Mesenchymal stem cell (in vitro differentiated cells and primary cell): ENCODE data around the gene EEF2K.

ENCODE experiments used
- DNase-seq: peaks from one replicate; pipeline ENCODE4 v3.0.0-alpha.2; 2013
- H2AFZ ChIP-seq: one replicate; pipeline ENCODE4 v1.6.1; 2013; ENCODE audit warnings: low read depth, mild to moderate bottlenecking, control low read depth, inconsistent platforms, low read length, moderate library complexity
- H2AK5ac ChIP-seq: 2 replicates; pipeline ENCODE4 v1.6.1; 2013; ENCODE audit warnings: low read length, moderate library complexity, mild to moderate bottlenecking, inconsistent platforms; ENCODE audit not compliant: severe bottlenecking
- H2BK120ac ChIP-seq: one replicate; pipeline ENCODE4 v1.6.1; 2013; ENCODE audit warnings: low read depth, mild to moderate bottlenecking, inconsistent platforms, low read length, moderate library complexity
- H2BK12ac ChIP-seq, 2 experiments: one replicate each; pipeline ENCODE4 v1.6.1; 2013; ENCODE audit warnings: inconsistent platforms in 2 of 2, low read length in 2 of 2, mild to moderate bottlenecking in 2 of 2, moderate library complexity in 2 of 2, control low read depth in 1 of 2
- H2BK15ac ChIP-seq: one replicate; pipeline ENCODE4 v1.6.1; 2013; ENCODE audit warnings: mild to moderate bottlenecking, low read depth, inconsistent platforms; ENCODE audit not compliant: poor library complexity, severe bottlenecking
- H2BK5ac ChIP-seq: 2 replicates; pipeline ENCODE4 v1.6.1; 2013; ENCODE audit warnings: low read depth, mild to moderate bottlenecking, low read length, control low read depth, inconsistent platforms; ENCODE audit not compliant: poor library complexity, severe bottlenecking
- H3K14ac ChIP-seq, 2 experiments: one replicate each; pipeline ENCODE4 v1.6.1; 2013; ENCODE audit warnings: inconsistent platforms in 2 of 2, low read length in 2 of 2, control low read depth in 1 of 2, mild to moderate bottlenecking in 1 of 2, moderate library complexity in 1 of 2
- H3K18ac ChIP-seq, 2 experiments: one replicate each; pipeline ENCODE4 v1.6.1; 2013; ENCODE audit warnings: inconsistent platforms in 2 of 2, low read length in 2 of 2, control low read depth in 1 of 2, low read depth in 1 of 2, mild to moderate bottlenecking in 1 of 2
- H3K23ac ChIP-seq, 2 experiments: one replicate each; pipeline ENCODE4 v1.6.1; 2013; ENCODE audit warnings: inconsistent platforms in 2 of 2, low read length in 2 of 2, mild to moderate bottlenecking in 2 of 2, moderate library complexity in 2 of 2, control low read depth in 1 of 2
- H3K27ac ChIP-seq: 2 replicates; pipeline ENCODE4 v1.5.1; 2013; ENCODE audit warnings: mild to moderate bottlenecking, moderate library complexity, low read length, control low read depth, inconsistent platforms; ENCODE audit not compliant: poor library complexity, severe bottlenecking
- H3K27me3 ChIP-seq, 2 experiments: 2 replicates each; pipeline versions ENCODE4 v1.6.1 to v1.7.0; 2013; ENCODE audit warnings: low read length in 2 of 2, mild to moderate bottlenecking in 2 of 2, moderate library complexity in 2 of 2, control low read depth in 1 of 2, inconsistent platforms in 1 of 2; ENCODE audit not compliant: control insufficient read depth in 1 of 2, insufficient read depth in 1 of 2
- H3K36me3 ChIP-seq, 2 experiments: 2 replicates each; pipeline versions ENCODE4 v1.6.1 to v1.7.0; 2013; ENCODE audit warnings: low read length in 2 of 2, control low read depth in 1 of 2, inconsistent platforms in 1 of 2, low read depth in 1 of 2, mild to moderate bottlenecking in 1 of 2; ENCODE audit not compliant: insufficient read depth in 2 of 2, control insufficient read depth in 1 of 2
- H3K4ac ChIP-seq, 2 experiments: one replicate each; pipeline ENCODE4 v1.6.1; 2013; ENCODE audit warnings: inconsistent platforms in 2 of 2, low read length in 2 of 2, mild to moderate bottlenecking in 2 of 2, moderate library complexity in 2 of 2, control low read depth in 1 of 2, low read depth in 1 of 2
- H3K4me1 ChIP-seq: 2 replicates; pipeline ENCODE4 v1.6.1; 2013; ENCODE audit warnings: low read depth, low read length, control low read depth; ENCODE audit not compliant: control insufficient read depth, insufficient read depth
- H3K4me2 ChIP-seq: 2 replicates; pipeline ENCODE4 v1.6.1; 2013; ENCODE audit warnings: low read length, mild to moderate bottlenecking, inconsistent platforms; ENCODE audit not compliant: poor library complexity, severe bottlenecking
- H3K4me3 ChIP-seq, 2 experiments: 2 replicates each; pipeline versions ENCODE4 v1.5.1 to v1.7.0; 2013; ENCODE audit warnings: low read length in 2 of 2, mild to moderate bottlenecking in 2 of 2, control low read depth in 1 of 2, low read depth in 1 of 2; ENCODE audit not compliant: insufficient read depth in 1 of 2
- H3K79me1 ChIP-seq: replicated peaks from 2 replicates; pipeline ENCODE4 v1.6.1; 2013; ENCODE audit warnings: mild to moderate bottlenecking, control low read depth, low read length, inconsistent platforms; ENCODE audit not compliant: poor library complexity, severe bottlenecking
- H3K9ac ChIP-seq: 2 replicates; pipeline ENCODE4 v1.7.0; 2013; ENCODE audit warnings: mild to moderate bottlenecking, low read length, moderate library complexity
- H3K9me3 ChIP-seq: 2 replicates; pipeline ENCODE4 v1.7.0; 2013; ENCODE audit warnings: mild to moderate bottlenecking, low read length; ENCODE audit not compliant: control insufficient read depth
- H4K8ac ChIP-seq: one replicate; pipeline ENCODE4 v1.6.1; 2013; ENCODE audit warnings: inconsistent platforms, mild to moderate bottlenecking, low read length, moderate library complexity
- H4K91ac ChIP-seq: one replicate; pipeline ENCODE4 v1.6.1; 2013; ENCODE audit warnings: mild to moderate bottlenecking, low read length, inconsistent platforms
- WGBS: methylation state at CpG from one replicate; pipeline ENCODE4 v1.1.7; 2013; ENCODE audit warnings: mixed read lengths; 5-methylcytosine and 5-hydroxymethylcytosine counted together

The EEF2K gene

GRCh38 chr16:22262460-22262859, 56.4 kb downstream of the EEF2K start:
- H3K23ac ChIP-seq = no peak overlapping the region
- H3K27me3 ChIP-seq = no peaks in the 10 kb centered on the region
- H3K36me3 ChIP-seq = peaks cover 61 to 89% of the 10 kb centered on the region in 2 experiments
- DNase-seq = peak; percentile 6
- peak overlapping the region; percentile 48 for H3K9ac ChIP-seq
- H3K4me2 ChIP-seq = no peak overlapping the region
- H3K4ac ChIP-seq = no peak overlapping the region
- H4K8ac ChIP-seq = peak overlapping the region; percentile 40
- H2BK5ac ChIP-seq = no peak overlapping the region
- 61% methylated on average over 4 of the region's 4 CpGs for WGBS
- no peaks in the 10 kb centered on the region for H3K4me1 ChIP-seq
- no peak overlapping the region for H3K14ac ChIP-seq
- H2AK5ac ChIP-seq = no peak overlapping the region
- no peak overlapping the region for H3K18ac ChIP-seq
- no peaks in the 10 kb centered on the region for H3K9me3 ChIP-seq
- no peak overlapping the region for H3K27ac ChIP-seq
- peak overlapping the region; percentile 35 for H4K91ac ChIP-seq
- H3K79me1 ChIP-seq = peaks cover 2% of the 10 kb centered on the region
- H2BK120ac ChIP-seq = no peak overlapping the region
- no peak overlapping the region for H3K4me3 ChIP-seq
- H2BK12ac ChIP-seq = no peak overlapping the region
- no peak overlapping the region for H2BK15ac ChIP-seq
- H2AFZ ChIP-seq = no peak overlapping the region

- 92% methylated on average over 7 of the region's 7 CpGs for WGBS
- no peak overlapping the region for H2AK5ac ChIP-seq
- H3K9ac ChIP-seq = no peak overlapping the region
Observed at GRCh38 chr16:22264786-22265185, 58.7 kb downstream of the EEF2K start.

GRCh38 chr16:22265351-22265750, 59.3 kb downstream of the EEF2K start:
- no peak overlapping the region for H2BK15ac ChIP-seq
- H3K79me1 ChIP-seq = peaks cover 2% of the 10 kb centered on the region
- H3K9ac ChIP-seq = no peak overlapping the region
- H2AK5ac ChIP-seq = no peak overlapping the region
- H3K9me3 ChIP-seq = no peaks in the 10 kb centered on the region
- no peak overlapping the region for H2BK120ac ChIP-seq
- H3K27me3 ChIP-seq = no peaks in the 10 kb centered on the region
- WGBS = 96% methylated on average over 5 of the region's 5 CpGs
- no peak overlapping the region for H4K8ac ChIP-seq
- no peak for DNase-seq
- H2BK12ac ChIP-seq = no peak overlapping the region
- H3K4me3 ChIP-seq = no peak overlapping the region
- no peak overlapping the region for H3K23ac ChIP-seq
- no peak overlapping the region for H2BK5ac ChIP-seq
- H3K14ac ChIP-seq = no peak overlapping the region
- no peak overlapping the region for H3K18ac ChIP-seq
- no peak overlapping the region for H3K4ac ChIP-seq
- no peaks in the 10 kb centered on the region for H3K4me1 ChIP-seq
- peaks cover 51 to 84% of the 10 kb centered on the region in 2 experiments for H3K36me3 ChIP-seq
- H4K91ac ChIP-seq = no peak overlapping the region
- H3K27ac ChIP-seq = no peak overlapping the region
- H3K4me2 ChIP-seq = no peak overlapping the region
- H2AFZ ChIP-seq = no peak overlapping the region

More at GRCh38 chr16:22264786-22265185, 58.7 kb downstream of the EEF2K start:
- H3K9me3 ChIP-seq = no peaks in the 10 kb centered on the region
- no peak overlapping the region for H2BK12ac ChIP-seq
- H3K36me3 ChIP-seq = peaks cover 57 to 86% of the 10 kb centered on the region in 2 experiments
- no peak overlapping the region for H4K8ac ChIP-seq
- peaks cover 2% of the 10 kb centered on the region for H3K79me1 ChIP-seq
- no peak overlapping the region for H3K4ac ChIP-seq
- DNase-seq = no peak
- no peaks in the 10 kb centered on the region for H3K4me1 ChIP-seq
- H3K18ac ChIP-seq = no peak overlapping the region
- no peaks in the 10 kb centered on the region for H3K27me3 ChIP-seq
- no peak overlapping the region for H3K4me3 ChIP-seq
- H3K23ac ChIP-seq = no peak overlapping the region
- no peak overlapping the region for H4K91ac ChIP-seq
- H2BK120ac ChIP-seq = no peak overlapping the region
- no peak overlapping the region for H3K27ac ChIP-seq
- no peak overlapping the region for H2BK5ac ChIP-seq
- H2AFZ ChIP-seq = no peak overlapping the region
- no peak overlapping the region for H2BK15ac ChIP-seq
- no peak overlapping the region for H3K14ac ChIP-seq
- no peak overlapping the region for H3K4me2 ChIP-seq

- no peaks in the 10 kb centered on the region for H3K4me1 ChIP-seq
- no peaks in the 10 kb centered on the region for H3K9me3 ChIP-seq
- no peak overlapping the region for H2BK15ac ChIP-seq
- H2AK5ac ChIP-seq = no peak overlapping the region
- no peak overlapping the region for H3K4me3 ChIP-seq
- H2AFZ ChIP-seq = no peak overlapping the region
- H3K36me3 ChIP-seq = peaks cover 47 to 82% of the 10 kb centered on the region in 2 experiments
- no peak overlapping the region for H3K9ac ChIP-seq
- no peak overlapping the region for H4K8ac ChIP-seq
- no peaks in the 10 kb centered on the region for H3K27me3 ChIP-seq
- H4K91ac ChIP-seq = no peak overlapping the region
- peaks cover 2% of the 10 kb centered on the region for H3K79me1 ChIP-seq
- no peak overlapping the region for H2BK12ac ChIP-seq
- 97% methylated on average over 19 of the region's 19 CpGs for WGBS
- no peak overlapping the region for H2BK120ac ChIP-seq
- no peak overlapping the region for H3K4ac ChIP-seq
- no peak overlapping the region for H3K4me2 ChIP-seq
- H3K18ac ChIP-seq = no peak overlapping the region
- H3K27ac ChIP-seq = no peak overlapping the region
- H3K23ac ChIP-seq = no peak overlapping the region
- no peak overlapping the region for H2BK5ac ChIP-seq
- H3K14ac ChIP-seq = peak overlapping the region in 1 of 2 experiments; percentile 12
- DNase-seq = no peak
Observed at GRCh38 chr16:22266546-22266945, 60.5 kb downstream of the EEF2K start.
